ENCODE data around the gene PRKAG3.

GRCh38 chr2:218807626-218808025 is 24.0 kb downstream of the PRKAG3 start:
- TF ChIP-seq CTCF (conservative IDR thresholded peaks at IDR 0.05) (no peak), EZH2 (IDR thresholded peaks at IDR 0.05; ENCODE audit: low read depth) (no peak)
